RWPE2 (cell line): ENCODE data around the gene SNX24.

Experiments
- ATAC-seq: fragments of 200-7000 bp; cut with Tn5 transposase; 3 replicates; pipeline ENCODE4 v1.9.1; 2021; ENCODE audit warnings: low read depth
- DNase-seq: peaks from one replicate; pipeline ENCODE4 v3.0.0-alpha.2; 2020; ENCODE audit warnings: low spot score
- H3K27ac ChIP-seq: fragments of 450-650 bp; 2 replicates; pipeline ENCODE4 v1.5.1; 2017; ENCODE audit warnings: mild to moderate bottlenecking; ENCODE audit not compliant: poor library complexity, severe bottlenecking
- H3K27me3 ChIP-seq: fragments of 250-450 bp; sonication (Bioruptor Pico); 2 replicates; pipeline ENCODE4 v1.5.1; 2021; ENCODE audit warnings: mild to moderate bottlenecking, moderate library complexity; ENCODE audit not compliant: insufficient read depth, poor library complexity, severe bottlenecking
- H3K36me3 ChIP-seq: fragments of 250-450 bp; sonication (Bioruptor Pico); 2 replicates; pipeline ENCODE4 v1.5.1; 2020; ENCODE audit warnings: low read depth, mild to moderate bottlenecking, moderate library complexity
- H3K4me1 ChIP-seq: fragments of 250-450 bp; sonication (Bioruptor Pico); 2 replicates; pipeline ENCODE4 v1.5.1; 2021; ENCODE audit warnings: mild to moderate bottlenecking, moderate library complexity; ENCODE audit not compliant: insufficient read depth, poor library complexity, severe bottlenecking
- H3K4me3 ChIP-seq: fragments of 250-450 bp; sonication (Bioruptor Pico); 2 replicates; pipeline ENCODE4 v1.5.1; 2021; ENCODE audit warnings: mild to moderate bottlenecking, moderate library complexity; ENCODE audit not compliant: severe bottlenecking
- H3K9me3 ChIP-seq: fragments of 250-450 bp; sonication (Bioruptor Pico); 2 replicates; pipeline ENCODE4 v1.5.1; 2021; ENCODE audit warnings: mild to moderate bottlenecking, moderate library complexity; ENCODE audit not compliant: severe bottlenecking
- TF ChIP-seq, protein P1 (sequence below): fragments of 450-650 bp; IDR thresholded peaks from one replicate; pipeline ENCODE4 v1.5.1; 2017; ENCODE audit warnings: mild to moderate bottlenecking, moderate library complexity; ENCODE audit not compliant: poor library complexity, severe bottlenecking

SNX24 gene

DNA sequence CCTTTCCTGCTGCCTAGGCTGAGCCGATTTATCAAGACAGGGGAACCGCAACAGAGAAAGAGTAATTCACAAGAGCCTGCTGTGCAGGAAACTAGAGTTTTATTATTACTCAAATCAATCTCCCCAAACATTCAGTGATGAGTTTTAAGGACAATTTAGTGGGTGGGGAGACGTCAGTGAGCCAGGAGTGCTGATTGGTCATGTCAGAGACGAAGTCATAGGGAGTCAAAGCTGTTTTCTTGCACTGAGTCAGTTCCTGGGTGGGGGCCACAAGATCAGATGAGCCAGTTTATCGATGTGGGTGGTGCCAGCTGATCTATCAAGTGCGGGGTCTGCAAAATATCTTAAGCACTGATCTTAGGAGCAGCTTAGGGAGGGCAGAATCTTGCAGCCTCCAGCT is 19.0 kb downstream of the SNX24 start:
- H3K4me1 ChIP-seq = peaks cover 8% of the 10 kb centered on the region

DNA sequence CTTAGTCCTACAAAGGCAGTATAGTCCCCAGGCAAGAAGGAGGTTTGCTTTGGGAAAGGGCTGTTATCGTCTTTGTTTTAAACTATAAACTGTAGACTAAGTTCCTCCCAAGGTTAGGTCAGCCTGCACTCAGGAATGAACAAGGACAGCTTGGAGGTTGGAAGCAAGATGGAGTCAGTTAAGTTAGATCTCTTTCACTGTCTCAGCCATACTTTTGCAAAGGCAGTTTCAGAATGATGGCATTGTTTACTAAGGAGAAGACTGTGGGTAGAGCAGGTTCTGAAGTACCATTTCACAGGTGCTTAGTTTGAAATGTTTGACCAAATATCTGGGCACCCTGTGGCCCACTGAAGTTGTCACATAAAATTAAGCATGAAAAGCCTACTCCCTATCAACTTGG is 19.4 kb downstream of the SNX24 start:
- H3K27me3 ChIP-seq = no peaks in the 10 kb centered on the region
- H3K4me3 ChIP-seq = no peak overlapping the region
- no peak for ATAC-seq
- H3K27ac ChIP-seq = no peak overlapping the region
- H3K4me1 ChIP-seq = peaks cover 8% of the 10 kb centered on the region
- H3K9me3 ChIP-seq = peaks cover 2% of the 10 kb centered on the region
- no peak for DNase-seq
- TF ChIP-seq, protein P1, sequence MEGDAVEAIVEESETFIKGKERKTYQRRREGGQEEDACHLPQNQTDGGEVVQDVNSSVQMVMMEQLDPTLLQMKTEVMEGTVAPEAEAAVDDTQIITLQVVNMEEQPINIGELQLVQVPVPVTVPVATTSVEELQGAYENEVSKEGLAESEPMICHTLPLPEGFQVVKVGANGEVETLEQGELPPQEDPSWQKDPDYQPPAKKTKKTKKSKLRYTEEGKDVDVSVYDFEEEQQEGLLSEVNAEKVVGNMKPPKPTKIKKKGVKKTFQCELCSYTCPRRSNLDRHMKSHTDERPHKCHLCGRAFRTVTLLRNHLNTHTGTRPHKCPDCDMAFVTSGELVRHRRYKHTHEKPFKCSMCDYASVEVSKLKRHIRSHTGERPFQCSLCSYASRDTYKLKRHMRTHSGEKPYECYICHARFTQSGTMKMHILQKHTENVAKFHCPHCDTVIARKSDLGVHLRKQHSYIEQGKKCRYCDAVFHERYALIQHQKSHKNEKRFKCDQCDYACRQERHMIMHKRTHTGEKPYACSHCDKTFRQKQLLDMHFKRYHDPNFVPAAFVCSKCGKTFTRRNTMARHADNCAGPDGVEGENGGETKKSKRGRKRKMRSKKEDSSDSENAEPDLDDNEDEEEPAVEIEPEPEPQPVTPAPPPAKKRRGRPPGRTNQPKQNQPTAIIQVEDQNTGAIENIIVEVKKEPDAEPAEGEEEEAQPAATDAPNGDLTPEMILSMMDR = no peak
- H3K36me3 ChIP-seq = peaks cover 22% of the 10 kb centered on the region

More for the DNA sequence above, 19.0 kb downstream of the SNX24 start:
- Histone ChIP-seq H3K36me3 (peaks cover 18% of the 10 kb centered on the region), H3K4me3 (no peak overlapping the region), H3K27ac (no peak overlapping the region), H3K27me3 (no peaks in the 10 kb centered on the region), H3K9me3 (peaks cover 2% of the 10 kb centered on the region)
- DNase-seq (no peak), ATAC-seq (no peak)
- TF ChIP-seq, protein P1 = no peak

DNA sequence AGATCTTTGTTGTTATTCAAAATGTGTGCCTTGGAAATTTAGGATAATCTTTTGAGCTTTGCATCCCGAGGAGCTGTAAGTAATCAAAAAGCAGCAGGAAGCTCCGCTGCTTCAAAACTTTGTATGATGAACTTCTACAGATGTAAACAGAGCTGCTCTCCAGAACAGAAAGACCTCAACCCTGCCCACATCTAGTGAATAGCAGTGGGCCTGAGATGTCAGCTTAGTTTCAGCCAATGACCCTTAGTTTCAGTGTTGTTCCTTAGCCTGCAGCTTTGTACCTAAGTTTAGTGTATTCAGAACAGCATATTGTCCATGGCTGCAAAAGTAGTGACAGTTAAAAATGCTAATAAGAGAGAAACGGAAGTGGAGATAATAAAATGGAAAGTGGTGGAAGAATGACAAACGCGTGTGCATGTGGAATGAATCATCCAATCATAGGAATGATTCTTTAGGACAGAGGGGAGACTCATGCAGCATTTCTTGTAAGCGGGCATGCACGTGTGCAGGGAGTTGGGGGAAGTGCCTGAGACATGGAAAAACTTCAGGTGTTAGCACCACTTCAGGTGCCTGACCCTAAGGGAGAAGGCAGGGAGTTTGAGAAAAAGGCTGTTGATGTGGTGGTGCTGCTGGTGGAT is 24.9 kb downstream of the SNX24 start:
- ATAC-seq (no peak), DNase-seq (no peak)
- Histone ChIP-seq H3K36me3 (peaks cover 20% of the 10 kb centered on the region), H3K4me3 (no peak overlapping the region), H3K4me1 (peaks cover 3% of the 10 kb centered on the region), H3K9me3 (no peaks in the 10 kb centered on the region), H3K27ac (no peak overlapping the region), H3K27me3 (no peaks in the 10 kb centered on the region)
- TF ChIP-seq, protein P1 = no peak

DNA sequence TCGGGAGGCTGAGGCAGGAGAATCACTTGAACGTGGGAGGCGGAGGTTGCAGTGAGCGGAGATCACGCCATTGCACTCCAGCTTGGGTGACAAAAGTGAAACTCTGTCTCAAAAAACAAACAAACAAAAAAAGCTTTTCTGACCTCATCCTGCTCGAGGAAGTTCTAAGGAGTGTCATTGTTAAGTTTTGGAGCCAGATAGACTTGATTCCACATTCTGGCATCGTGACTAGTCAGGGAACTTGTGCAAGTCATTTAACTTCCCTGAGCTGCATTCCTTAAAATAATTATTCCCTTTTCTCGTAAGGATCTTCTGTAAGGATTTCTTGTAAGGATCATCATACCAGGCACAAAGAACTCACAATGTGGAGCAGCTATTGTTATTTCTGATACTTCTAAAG is 26.2 kb downstream of the SNX24 start:
- Histone ChIP-seq H3K27me3 (no peaks in the 10 kb centered on the region), H3K27ac (no peak overlapping the region), H3K4me1 (peaks cover 3% of the 10 kb centered on the region), H3K36me3 (peaks cover 16% of the 10 kb centered on the region), H3K4me3 (no peak overlapping the region), H3K9me3 (no peaks in the 10 kb centered on the region)
- ATAC-seq = no peak
- no peak for DNase-seq
- TF ChIP-seq, protein P1 = no peak

DNA sequence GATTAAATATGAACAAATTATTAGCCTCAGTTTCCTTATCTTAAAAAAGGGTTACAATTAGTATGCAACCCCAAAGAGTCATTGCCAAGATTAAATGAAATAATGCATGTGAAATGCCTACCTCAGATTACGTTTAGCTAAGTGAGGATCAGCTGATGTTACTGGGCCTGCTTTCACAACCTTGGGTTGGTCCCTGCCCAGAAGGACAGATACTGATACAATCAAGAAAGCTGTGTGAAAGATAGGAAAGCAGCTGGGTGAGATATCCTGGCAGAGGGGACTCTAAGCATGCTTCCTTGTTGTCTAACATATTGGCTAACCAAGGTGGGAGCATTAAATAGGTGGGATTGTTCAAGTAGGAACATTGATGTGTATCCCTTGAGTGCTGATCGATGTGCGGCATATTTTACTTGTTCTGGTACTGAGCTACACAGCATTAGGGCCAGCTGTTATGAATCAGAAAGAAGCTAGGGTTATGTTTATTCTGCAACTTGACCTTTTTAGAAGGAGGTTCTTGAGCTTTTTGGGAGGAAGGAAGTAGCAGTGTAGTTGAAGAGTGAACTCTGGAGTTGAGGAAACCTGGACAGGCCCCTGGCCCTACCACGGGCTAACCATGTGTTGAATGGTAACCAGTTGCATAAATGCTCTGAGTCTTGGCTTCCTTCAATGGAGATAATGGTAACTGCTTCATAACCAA is 28.9 kb downstream of the SNX24 start:
- H3K36me3 ChIP-seq = peaks cover 5% of the 10 kb centered on the region; the same call in 1 of the 2 replicates
- H3K4me1 ChIP-seq = no peaks in the 10 kb centered on the region
- no peak for ATAC-seq
- H3K9me3 ChIP-seq = no peaks in the 10 kb centered on the region
- no peak overlapping the region for H3K27ac ChIP-seq
- TF ChIP-seq, protein P1 = no peak
- H3K4me3 ChIP-seq = no peak overlapping the region
- H3K27me3 ChIP-seq = no peaks in the 10 kb centered on the region
- DNase-seq = no peak
